Stomach (tissue), 4 donors: ENCODE data around the gene IP6K3.

Experiments used
- CTCF ChIP-seq, 7 experiments: fragments of 450-650 bp in 4 of 7; fragments of 200-600 bp in 3 of 7; sonication (generic) in 3 of 7; IDR thresholded peaks; one replicate each; pipeline ENCODE4 v1.5.1; 2016 to 2019; ENCODE audit warnings: antibody characterized with exemption in 7 of 7, control low read depth in 2 of 7, mild to moderate bottlenecking in 1 of 7
- POLR2A ChIP-seq, 4 donors: fragments of 450-650 bp; IDR thresholded peaks; one replicate each; pipeline ENCODE4 v1.6.1; 2016; ENCODE audit warnings: antibody characterized with exemption in 4 of 4, control low read depth in 2 of 4, mild to moderate bottlenecking in 1 of 4, moderate library complexity in 1 of 4
- POLR2AphosphoS5 ChIP-seq, 3 donors: sonication (generic); formaldehyde crosslinking; IDR thresholded peaks; one replicate each; pipeline ENCODE4 v1.6.1; 2016; ENCODE audit warnings: antibody characterized with exemption in 3 of 3

GRCh38 chr6:33740794-33741193 is 5.9 kb downstream of the IP6K3 start:
- TF ChIP-seq CTCF (IDR thresholded peaks at IDR 0.05) (no peak), POLR2A (IDR thresholded peaks at IDR 0.05) (no peak), POLR2AphosphoS5 (IDR thresholded peaks at IDR 0.05) (peak in 1 of 3 donors; percentile 47)
